ENCODE results near the gene DENND1C.

The DENND1C gene

GRCh38 chr19:6452223-6452614, 29.4 kb downstream of the DENND1C start:
- DNase-seq (ENCODE audit: low read depth in 2 of 2), result no peak
- TF ChIP-seq, protein P1, sequence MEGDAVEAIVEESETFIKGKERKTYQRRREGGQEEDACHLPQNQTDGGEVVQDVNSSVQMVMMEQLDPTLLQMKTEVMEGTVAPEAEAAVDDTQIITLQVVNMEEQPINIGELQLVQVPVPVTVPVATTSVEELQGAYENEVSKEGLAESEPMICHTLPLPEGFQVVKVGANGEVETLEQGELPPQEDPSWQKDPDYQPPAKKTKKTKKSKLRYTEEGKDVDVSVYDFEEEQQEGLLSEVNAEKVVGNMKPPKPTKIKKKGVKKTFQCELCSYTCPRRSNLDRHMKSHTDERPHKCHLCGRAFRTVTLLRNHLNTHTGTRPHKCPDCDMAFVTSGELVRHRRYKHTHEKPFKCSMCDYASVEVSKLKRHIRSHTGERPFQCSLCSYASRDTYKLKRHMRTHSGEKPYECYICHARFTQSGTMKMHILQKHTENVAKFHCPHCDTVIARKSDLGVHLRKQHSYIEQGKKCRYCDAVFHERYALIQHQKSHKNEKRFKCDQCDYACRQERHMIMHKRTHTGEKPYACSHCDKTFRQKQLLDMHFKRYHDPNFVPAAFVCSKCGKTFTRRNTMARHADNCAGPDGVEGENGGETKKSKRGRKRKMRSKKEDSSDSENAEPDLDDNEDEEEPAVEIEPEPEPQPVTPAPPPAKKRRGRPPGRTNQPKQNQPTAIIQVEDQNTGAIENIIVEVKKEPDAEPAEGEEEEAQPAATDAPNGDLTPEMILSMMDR (IDR thresholded peaks at IDR 0.05; ENCODE audit: low read depth, low read length), result no peak
- H3K4me3 ChIP-seq (replicated peaks in 1 of 2; ENCODE audit: low read depth in 2 of 2, low read length in 2 of 2), result no peak overlapping the region

DNA sequence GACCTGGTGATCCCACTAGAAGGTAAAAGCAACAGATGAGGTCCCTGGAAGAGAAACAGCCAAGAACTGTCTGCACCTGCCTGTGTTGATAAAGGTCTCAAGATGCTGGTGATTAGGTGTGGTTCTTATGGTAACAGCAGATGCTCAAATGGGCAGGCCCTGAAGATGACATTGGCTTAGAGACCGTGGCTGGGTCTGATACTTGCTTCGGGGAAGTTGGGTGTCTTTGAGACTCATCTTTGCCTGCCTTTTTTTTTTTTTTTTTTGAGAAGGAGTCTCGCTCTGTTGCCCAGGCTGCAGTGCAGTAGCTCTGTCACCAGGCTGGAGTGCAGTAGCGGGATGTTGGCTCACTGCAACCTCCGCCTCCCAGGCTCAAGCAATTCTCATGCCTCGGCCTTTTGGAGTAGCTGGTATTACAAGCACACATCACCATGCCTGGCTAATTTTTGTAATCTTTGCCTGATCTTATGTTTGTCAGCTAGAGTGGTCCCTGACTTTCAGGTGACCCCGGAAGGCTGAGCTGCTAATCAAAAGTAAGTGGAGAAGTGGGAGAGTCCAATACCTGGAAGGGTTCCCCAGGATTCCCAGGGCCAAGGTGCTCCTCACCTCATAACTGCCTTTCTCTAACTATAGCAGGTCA, 29.9 kb downstream of the DENND1C start:
- TF ChIP-seq, protein P1 (IDR thresholded peaks at IDR 0.05; ENCODE audit: low read depth, low read length), result no peak
- no peak for DNase-seq (ENCODE audit: low read depth in 2 of 2)
- H3K4me3 ChIP-seq (replicated peaks in 1 of 2; ENCODE audit: low read depth in 2 of 2, low read length in 2 of 2), result no peak overlapping the region

GRCh38 chr19:6450166-6450565, 31.4 kb downstream of the DENND1C start:
- TF ChIP-seq, protein P1 (IDR thresholded peaks at IDR 0.05; ENCODE audit: low read depth, low read length), result no peak
- H3K4me3 ChIP-seq (replicated peaks in 1 of 2; ENCODE audit: low read depth in 2 of 2, low read length in 2 of 2), result no peak overlapping the region
- no peak for DNase-seq (ENCODE audit: low read depth in 2 of 2)

- no peak for DNase-seq (ENCODE audit: low read depth in 2 of 2)
- TF ChIP-seq, protein P1 (IDR thresholded peaks at IDR 0.05; ENCODE audit: low read depth, low read length), result no peak
- H3K4me3 ChIP-seq (replicated peaks in 1 of 2; ENCODE audit: low read depth in 2 of 2, low read length in 2 of 2), result no peak overlapping the region
These were observed 33.5 kb downstream of the DENND1C start for GRCh38 chr19:6448045-6448444.

DNA sequence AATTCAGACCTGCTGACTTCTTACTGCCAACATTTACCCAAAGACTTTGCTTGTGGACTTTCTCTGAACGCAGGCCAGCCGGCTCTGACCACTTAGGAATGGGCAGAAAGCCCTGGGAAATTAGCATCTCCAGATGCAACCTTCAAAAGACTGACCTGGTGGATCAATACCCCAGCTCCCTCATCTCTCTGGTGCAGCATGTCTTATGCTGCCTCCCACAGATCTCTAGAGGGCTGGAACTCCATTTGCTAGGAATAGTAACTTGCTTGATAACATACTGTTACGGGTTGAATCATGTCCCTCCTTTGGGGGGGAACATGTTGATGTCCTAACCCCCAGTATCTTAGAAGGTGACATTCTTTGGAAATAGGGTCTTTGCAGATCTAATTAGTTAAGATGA, 35.1 kb downstream of the DENND1C start:
- TF ChIP-seq, protein P1 (IDR thresholded peaks at IDR 0.05; ENCODE audit: low read depth, low read length), result no peak
- DNase-seq (ENCODE audit: low read depth in 2 of 2), result no peak
- no peak overlapping the region for H3K4me3 ChIP-seq (replicated peaks in 1 of 2; ENCODE audit: low read depth in 2 of 2, low read length in 2 of 2)

DNA sequence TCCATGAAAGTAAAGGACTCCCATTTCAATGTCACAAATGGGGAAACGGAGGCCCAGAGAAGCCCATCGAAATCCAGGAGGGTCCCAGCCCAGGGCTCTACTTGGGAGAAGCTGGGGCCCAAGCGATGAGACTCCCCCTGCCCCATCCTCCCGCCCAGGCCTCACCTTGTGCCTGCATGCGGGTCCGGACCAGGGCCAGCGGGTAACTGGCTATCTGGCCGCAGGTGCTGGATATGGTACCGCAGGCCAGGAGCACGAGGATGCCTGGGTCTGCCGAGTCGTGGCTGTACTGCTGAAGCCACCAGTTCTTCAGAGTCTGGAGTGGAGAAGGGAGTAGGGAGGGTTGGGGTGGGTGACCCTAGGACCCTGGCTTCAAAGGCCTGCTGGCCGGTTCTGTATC, 37.6 kb downstream of the DENND1C start:
- no peak for DNase-seq (ENCODE audit: low read depth in 2 of 2)
- no peak overlapping the region for H3K4me3 ChIP-seq (replicated peaks in 1 of 2; ENCODE audit: low read depth in 2 of 2, low read length in 2 of 2)
- TF ChIP-seq, protein P1 (IDR thresholded peaks at IDR 0.05; ENCODE audit: low read depth, low read length), result no peak

All from cardiac fibroblast (primary cell).